ENCODE measurements around the gene KATNA1. TPM values are rescaled to one million over a fixed set of nuclear protein-coding genes. Genes with fewer than 3 reads are reported as not detected.

Gene KATNA1
- total and polyA plus RNA-seq, 9 of the 15 experiments (the other 6 are each of a cell fraction or from before 2014, with no cell fraction given): 22.5 to 76.9 (median 45.0) TPM

DNA sequence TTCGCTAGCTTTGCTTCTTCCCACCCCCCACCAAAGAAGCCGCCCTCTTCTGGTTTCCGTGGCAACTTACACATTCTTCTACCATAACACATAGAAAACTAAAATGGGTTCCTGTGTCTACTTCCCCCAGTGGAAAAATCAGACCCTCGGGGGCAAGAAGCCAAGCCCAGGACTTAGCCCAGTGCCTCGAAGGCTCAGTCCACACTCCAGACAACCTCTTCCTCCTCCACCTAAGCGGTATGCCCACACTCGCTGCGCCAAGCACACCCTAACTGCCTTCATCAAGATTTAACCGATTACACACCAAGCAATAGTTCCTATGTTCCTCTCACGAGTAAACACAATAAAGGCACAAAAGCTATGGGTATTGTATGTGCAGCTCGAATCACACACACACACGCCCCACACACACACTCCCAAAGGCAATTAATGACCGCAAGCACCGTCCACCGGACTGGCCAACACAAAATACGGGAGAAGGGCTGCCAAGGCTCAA, 103.2 kb downstream of the KATNA1 start (continued):
- TF ChIP-seq CTCF (IDR thresholded peaks at IDR 0.05 in 2 of 3, conservative IDR thresholded peaks at IDR 0.05 in 1 of 3; ENCODE audit: insufficient read depth in 2 of 3, low read depth in 1 of 3, low read length in 3 of 3): peak; percentile 15 to 46 (median 33); a peak in 3 of 6 replicates
- TF ChIP-seq HOXB6 (CRISPR knock-in tag; IDR thresholded peaks at IDR 0.05; ENCODE audit: borderline replicate concordance): no peak
- TF ChIP-seq CTBP1 (IDR thresholded peaks at IDR 0.05; ENCODE audit: borderline replicate concordance): no peak
- no peak for TF ChIP-seq SP1 (CRISPR knock-in tag; IDR thresholded peaks at IDR 0.05)
- TF ChIP-seq ARID2 (IDR thresholded peaks at IDR 0.05): 0 out of 2 replicates have a peak, but pooled peaks have one; percentile 14
- TF ChIP-seq, protein P1, sequence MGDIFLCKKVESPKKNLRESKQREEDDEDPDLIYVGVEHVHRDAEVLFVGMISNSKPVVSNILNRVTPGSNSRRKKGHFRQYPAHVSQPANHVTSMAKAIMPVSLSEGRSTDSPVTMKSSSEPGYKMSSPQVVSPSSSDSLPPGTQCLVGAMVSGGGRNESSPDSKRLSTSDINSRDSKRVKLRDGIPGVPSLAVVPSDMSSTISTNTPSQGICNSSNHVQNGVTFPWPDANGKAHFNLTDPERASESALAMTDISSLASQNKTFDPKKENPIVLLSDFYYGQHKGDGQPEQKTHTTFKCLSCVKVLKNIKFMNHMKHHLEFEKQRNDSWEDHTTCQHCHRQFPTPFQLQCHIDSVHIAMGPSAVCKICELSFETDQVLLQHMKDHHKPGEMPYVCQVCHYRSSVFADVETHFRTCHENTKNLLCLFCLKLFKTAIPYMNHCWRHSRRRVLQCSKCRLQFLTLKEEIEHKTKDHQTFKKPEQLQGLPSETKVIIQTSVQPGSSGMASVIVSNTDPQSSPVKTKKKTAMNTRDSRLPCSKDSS (IDR thresholded peaks at IDR 0.05; ENCODE audit: low read depth, partially characterized antibody): no peak
- peak; percentile 43; the same call in 1 of the 2 replicates for TF ChIP-seq ZNF165 (CRISPR knock-in tag; IDR thresholded peaks at IDR 0.05; ENCODE audit: borderline replicate concordance)
- TF ChIP-seq, protein P2, sequence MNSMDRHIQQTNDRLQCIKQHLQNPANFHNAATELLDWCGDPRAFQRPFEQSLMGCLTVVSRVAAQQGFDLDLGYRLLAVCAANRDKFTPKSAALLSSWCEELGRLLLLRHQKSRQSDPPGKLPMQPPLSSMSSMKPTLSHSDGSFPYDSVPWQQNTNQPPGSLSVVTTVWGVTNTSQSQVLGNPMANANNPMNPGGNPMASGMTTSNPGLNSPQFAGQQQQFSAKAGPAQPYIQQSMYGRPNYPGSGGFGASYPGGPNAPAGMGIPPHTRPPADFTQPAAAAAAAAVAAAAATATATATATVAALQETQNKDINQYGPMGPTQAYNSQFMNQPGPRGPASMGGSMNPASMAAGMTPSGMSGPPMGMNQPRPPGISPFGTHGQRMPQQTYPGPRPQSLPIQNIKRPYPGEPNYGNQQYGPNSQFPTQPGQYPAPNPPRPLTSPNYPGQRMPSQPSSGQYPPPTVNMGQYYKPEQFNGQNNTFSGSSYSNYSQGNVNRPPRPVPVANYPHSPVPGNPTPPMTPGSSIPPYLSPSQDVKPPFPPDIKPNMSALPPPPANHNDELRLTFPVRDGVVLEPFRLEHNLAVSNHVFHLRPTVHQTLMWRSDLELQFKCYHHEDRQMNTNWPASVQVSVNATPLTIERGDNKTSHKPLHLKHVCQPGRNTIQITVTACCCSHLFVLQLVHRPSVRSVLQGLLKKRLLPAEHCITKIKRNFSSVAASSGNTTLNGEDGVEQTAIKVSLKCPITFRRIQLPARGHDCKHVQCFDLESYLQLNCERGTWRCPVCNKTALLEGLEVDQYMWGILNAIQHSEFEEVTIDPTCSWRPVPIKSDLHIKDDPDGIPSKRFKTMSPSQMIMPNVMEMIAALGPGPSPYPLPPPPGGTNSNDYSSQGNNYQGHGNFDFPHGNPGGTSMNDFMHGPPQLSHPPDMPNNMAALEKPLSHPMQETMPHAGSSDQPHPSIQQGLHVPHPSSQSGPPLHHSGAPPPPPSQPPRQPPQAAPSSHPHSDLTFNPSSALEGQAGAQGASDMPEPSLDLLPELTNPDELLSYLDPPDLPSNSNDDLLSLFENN (IDR thresholded peaks at IDR 0.05; ENCODE audit: low read depth in 2 of 2, low read length in 2 of 2): no peak
- no peak for TF ChIP-seq KDM2B (CRISPR knock-in tag; IDR thresholded peaks at IDR 0.05)
- no peak for TF ChIP-seq ZNF253 (CRISPR knock-in tag; conservative IDR thresholded peaks at IDR 0.05)
- no peak for TF ChIP-seq EGR1 (conservative IDR thresholded peaks at IDR 0.05)
- TF ChIP-seq, protein P3, sequence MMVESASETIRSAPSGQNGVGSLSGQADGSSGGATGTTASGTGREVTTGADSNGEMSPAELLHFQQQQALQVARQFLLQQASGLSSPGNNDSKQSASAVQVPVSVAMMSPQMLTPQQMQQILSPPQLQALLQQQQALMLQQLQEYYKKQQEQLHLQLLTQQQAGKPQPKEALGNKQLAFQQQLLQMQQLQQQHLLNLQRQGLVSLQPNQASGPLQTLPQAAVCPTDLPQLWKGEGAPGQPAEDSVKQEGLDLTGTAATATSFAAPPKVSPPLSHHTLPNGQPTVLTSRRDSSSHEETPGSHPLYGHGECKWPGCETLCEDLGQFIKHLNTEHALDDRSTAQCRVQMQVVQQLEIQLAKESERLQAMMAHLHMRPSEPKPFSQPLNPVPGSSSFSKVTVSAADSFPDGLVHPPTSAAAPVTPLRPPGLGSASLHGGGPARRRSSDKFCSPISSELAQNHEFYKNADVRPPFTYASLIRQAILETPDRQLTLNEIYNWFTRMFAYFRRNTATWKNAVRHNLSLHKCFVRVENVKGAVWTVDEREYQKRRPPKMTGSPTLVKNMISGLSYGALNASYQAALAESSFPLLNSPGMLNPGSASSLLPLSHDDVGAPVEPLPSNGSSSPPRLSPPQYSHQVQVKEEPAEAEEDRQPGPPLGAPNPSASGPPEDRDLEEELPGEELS (CRISPR knock-in tag; IDR thresholded peaks at IDR 0.05; ENCODE audit: borderline replicate concordance): no peak
- no peak for TF ChIP-seq ELF1 (tag; IDR thresholded peaks at IDR 0.05)
- no peak for TF ChIP-seq ZNF282 (CRISPR knock-in tag; IDR thresholded peaks at IDR 0.05)
- TF ChIP-seq, protein P4, sequence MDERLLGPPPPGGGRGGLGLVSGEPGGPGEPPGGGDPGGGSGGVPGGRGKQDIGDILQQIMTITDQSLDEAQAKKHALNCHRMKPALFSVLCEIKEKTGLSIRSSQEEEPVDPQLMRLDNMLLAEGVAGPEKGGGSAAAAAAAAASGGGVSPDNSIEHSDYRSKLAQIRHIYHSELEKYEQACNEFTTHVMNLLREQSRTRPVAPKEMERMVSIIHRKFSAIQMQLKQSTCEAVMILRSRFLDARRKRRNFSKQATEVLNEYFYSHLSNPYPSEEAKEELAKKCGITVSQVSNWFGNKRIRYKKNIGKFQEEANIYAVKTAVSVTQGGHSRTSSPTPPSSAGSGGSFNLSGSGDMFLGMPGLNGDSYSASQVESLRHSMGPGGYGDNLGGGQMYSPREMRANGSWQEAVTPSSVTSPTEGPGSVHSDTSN (CRISPR knock-in tag; IDR thresholded peaks at IDR 0.05; ENCODE audit: low read depth): no peak
- TF ChIP-seq, protein P4 (tag; conservative IDR thresholded peaks at IDR 0.05; ENCODE audit: low read depth): no peak
